ENCODE data around the gene GPR153. TPM values are rescaled to one million over a fixed set of nuclear protein-coding genes. Genes with fewer than 3 reads are reported as not detected.

GPR153 gene
- polyA plus RNA-seq, 3 donors: 0.04 to 0.69 TPM; not detected in 1

- peaks cover 0 to 5% of the 10 kb centered on the region in 2 donors for H3K9me3 ChIP-seq (replicated peaks in 1 of 2; ENCODE audit: control insufficient read depth in 1 of 2, insufficient read depth in 1 of 2, low read length in 2 of 2)
- H3K27me3 ChIP-seq (ENCODE audit: control insufficient read depth in 2 of 2, insufficient read depth in 2 of 2, low read length in 2 of 2): peaks cover 7 to 58% of the 10 kb centered on the region in 2 donors
- Mint-ChIP-seq H3K4me1 (peaks cover 4% of the 10 kb centered on the region), H3K27me3 (ENCODE audit: low read depth in 3 of 3) (peaks cover 55 to 74% (median 67%) of the 10 kb centered on the region in 3 donors), H3K4me3 (peak overlapping the region in 1 of 2 donors; percentile 70), H3K9me3 (peaks cover 0 to 5% (median 3%) of the 10 kb centered on the region in 7 donors), H3K36me3 (peaks cover 0 to 2% of the 10 kb centered on the region in 2 donors), H3K27ac (no peak overlapping the region)
- no peak overlapping the region for H3K4me3 ChIP-seq (replicated peaks in 1 of 3; ENCODE audit: low read depth in 2 of 3, low read length in 3 of 3)
- H3K79me2 ChIP-seq (ENCODE audit: insufficient read depth, low read length): no peaks in the 10 kb centered on the region
- no peak overlapping the region for H2AFZ ChIP-seq (ENCODE audit: insufficient read depth, low read depth, low read length, poor library complexity, severe bottlenecking)
- H3K4me2 ChIP-seq (replicated peaks; ENCODE audit: extremely low read depth, low read length, poor library complexity, severe bottlenecking): no peak overlapping the region
- H3K4me1 ChIP-seq (ENCODE audit: control insufficient read depth in 1 of 2, insufficient read depth in 2 of 2, low read length in 2 of 2): peaks cover 0 to 16% of the 10 kb centered on the region in 2 donors
- no peak overlapping the region for H3K9ac ChIP-seq (ENCODE audit: insufficient read depth, low read length, poor library complexity, severe bottlenecking)
- no peaks in the 10 kb centered on the region for H3K36me3 ChIP-seq (replicated peaks in 1 of 2; ENCODE audit: control insufficient read depth in 1 of 2, insufficient read depth in 2 of 2, low read length in 2 of 2)
- H3K27ac ChIP-seq (ENCODE audit: low read depth in 1 of 2, low read length in 2 of 2): no peak overlapping the region
- H4K20me1 ChIP-seq (ENCODE audit: insufficient read depth, low read length): peaks cover 9% of the 10 kb centered on the region
- no peak for TF ChIP-seq CTCF (IDR thresholded peaks at IDR 0.05)
- no peak for DNase-seq
- intact Hi-C loops (cut with micrococcal nuclease): loop anchor here (5.0 to 10.0 kb wide), 6 partner anchors 93 to 228 kb away; no protein-coding TSS in a partner anchor
- WGBS (ENCODE audit: insufficient coverage): 7% methylated on average over 94 of the region's 96 CpGs
Observed at GRCh38 chr1:6248932-6249738, 11.8 kb downstream of the GPR153 start.

GRCh38 chr1:6248161-6248776, 12.6 kb downstream of the GPR153 start:
- peaks cover 63 to 83% (median 75%) of the 10 kb centered on the region in 3 donors for H3K27me3 Mint-ChIP-seq (ENCODE audit: low read depth in 3 of 3)
- 94% methylated on average over 11 of the region's 14 CpGs for WGBS (ENCODE audit: insufficient coverage)
- peak overlapping the region in 1 of 2 donors; percentile 71 for H3K4me3 Mint-ChIP-seq
- Histone ChIP-seq H3K4me3 (replicated peaks in 1 of 3; ENCODE audit: low read depth in 2 of 3, low read length in 3 of 3) (no peak overlapping the region), H3K27ac (ENCODE audit: low read depth in 1 of 2, low read length in 2 of 2) (no peak overlapping the region), H3K9me3 (replicated peaks in 1 of 2; ENCODE audit: control insufficient read depth in 1 of 2, insufficient read depth in 1 of 2, low read length in 2 of 2) (peaks cover 0 to 10% of the 10 kb centered on the region in 2 donors), H3K27me3 (ENCODE audit: control insufficient read depth in 2 of 2, insufficient read depth in 2 of 2, low read length in 2 of 2) (peaks cover 15 to 67% of the 10 kb centered on the region in 2 donors), H3K4me1 (ENCODE audit: control insufficient read depth in 1 of 2, insufficient read depth in 2 of 2, low read length in 2 of 2) (peaks cover 0 to 16% of the 10 kb centered on the region in 2 donors), H3K36me3 (replicated peaks in 1 of 2; ENCODE audit: control insufficient read depth in 1 of 2, insufficient read depth in 2 of 2, low read length in 2 of 2) (no peaks in the 10 kb centered on the region), H3K79me2 (ENCODE audit: insufficient read depth, low read length) (no peaks in the 10 kb centered on the region), H2AFZ (ENCODE audit: insufficient read depth, low read depth, low read length, poor library complexity, severe bottlenecking) (no peak overlapping the region), H3K4me2 (replicated peaks; ENCODE audit: extremely low read depth, low read length, poor library complexity, severe bottlenecking) (no peak overlapping the region), H3K9ac (ENCODE audit: insufficient read depth, low read length, poor library complexity, severe bottlenecking) (no peak overlapping the region), H4K20me1 (ENCODE audit: insufficient read depth, low read length) (peaks cover 9% of the 10 kb centered on the region)
- peaks cover 0 to 9% (median 3%) of the 10 kb centered on the region in 7 donors for H3K9me3 Mint-ChIP-seq
- no peak overlapping the region for H3K27ac Mint-ChIP-seq
- DNase-seq: no peak
- TF ChIP-seq CTCF (IDR thresholded peaks at IDR 0.05): no peak
- peaks cover 4% of the 10 kb centered on the region for H3K4me1 Mint-ChIP-seq
- intact Hi-C loops (cut with micrococcal nuclease): loop anchor here (5.0 to 10.0 kb wide), 6 partner anchors 94 to 229 kb away; no protein-coding TSS in a partner anchor
- H3K36me3 Mint-ChIP-seq: peaks cover 0 to 2% of the 10 kb centered on the region in 2 donors

Measured in CD14-positive monocyte (primary cell).